Immature natural killer cell (primary cell): ENCODE data around the gene TNF. TPM values are rescaled to one million over a fixed set of nuclear protein-coding genes. Genes with fewer than 3 reads are reported as not detected.
A peak's percentile ranks its signal among the peaks of the same experiment; 100 is the strongest.

Source experiments
- DNase-seq, 3 donors: peaks; one replicate each; pipeline ENCODE4 v3.0.0; 2022; ENCODE audit warnings: mixed read lengths in 1 of 3
- H3K27ac Mint-ChIP-seq, 6 donors: one replicate each; pipeline ENCODE4 v1.8.0; 2020; ENCODE audit warnings: mixed read lengths in 6 of 6, mild to moderate bottlenecking in 5 of 6, inconsistent platforms in 4 of 6, moderate library complexity in 3 of 6
- H3K27me3 Mint-ChIP-seq, 3 donors: one replicate each; pipeline ENCODE4 v1.8.0; 2020 to 2021; ENCODE audit warnings: low read depth in 3 of 3, mild to moderate bottlenecking in 3 of 3, mixed read lengths in 3 of 3, moderate library complexity in 3 of 3, inconsistent platforms in 1 of 3
- H3K36me3 Mint-ChIP-seq, 3 donors: one replicate each; pipeline ENCODE4 v1.8.0; 2020; ENCODE audit warnings: mixed read lengths in 3 of 3, inconsistent platforms in 2 of 3, mild to moderate bottlenecking in 2 of 3
- H3K4me1 Mint-ChIP-seq, 2 donors: one replicate each; pipeline ENCODE4 v1.8.0; 2020; ENCODE audit warnings: inconsistent platforms in 2 of 2, mild to moderate bottlenecking in 2 of 2, mixed read lengths in 2 of 2, moderate library complexity in 1 of 2
- H3K4me3 Mint-ChIP-seq, 5 donors: one replicate each; pipeline ENCODE4 v1.8.0; 2020; ENCODE audit warnings: mild to moderate bottlenecking in 5 of 5, mixed read lengths in 5 of 5, inconsistent platforms in 3 of 5, moderate library complexity in 3 of 5
- H3K9me3 Mint-ChIP-seq, 6 donors: one replicate each; pipeline ENCODE4 v1.8.0; 2020; ENCODE audit warnings: mild to moderate bottlenecking in 6 of 6, mixed read lengths in 6 of 6, inconsistent platforms in 4 of 6, moderate library complexity in 3 of 6
- polyA plus RNA-seq, 3 donors: library from polyadenylated mRNA; unstranded; fragments of 300-500 nt; fragmentation: Illumina TruSeq; gene quantifications; one replicate each; pipeline ENCODE4 v1.2.3, GENCODE V29; 2021

The TNF gene
- polyA plus RNA-seq, 3 donors from 2014 or later = 2.1 to 5.9 (median 5.6) TPM

- peaks cover 24 to 75% (median 49%) of the 10 kb centered on the region in 3 donors for H3K36me3 Mint-ChIP-seq
- no peak overlapping the region for H3K4me3 Mint-ChIP-seq
- H3K27me3 Mint-ChIP-seq = peaks cover 0 to 10% (median 0%) of the 10 kb centered on the region in 3 donors
- H3K9me3 Mint-ChIP-seq = no peaks in the 10 kb centered on the region
- H3K4me1 Mint-ChIP-seq = peaks cover 24 to 51% of the 10 kb centered on the region in 2 donors
- peak overlapping the region in 1 of 6 donors; percentile 5 for H3K27ac Mint-ChIP-seq
- DNase-seq = no peak
These were observed 40.8 kb upstream of the TNF start for GRCh38 chr6:31534521-31535040.

- Mint-ChIP-seq H3K27ac (peak overlapping the region in 4 of 6 donors; percentile 7 to 53 (median 46)), H3K4me1 (peaks cover 36 to 60% of the 10 kb centered on the region in 2 donors), H3K9me3 (no peaks in the 10 kb centered on the region), H3K4me3 (no peak overlapping the region), H3K36me3 (peaks cover 24 to 71% (median 47%) of the 10 kb centered on the region in 3 donors), H3K27me3 (peaks cover 1 to 14% (median 2%) of the 10 kb centered on the region in 3 donors)
- DNase-seq = no peak
These were observed 39.6 kb upstream of the TNF start for GRCh38 chr6:31535538-31536324.

DNA sequence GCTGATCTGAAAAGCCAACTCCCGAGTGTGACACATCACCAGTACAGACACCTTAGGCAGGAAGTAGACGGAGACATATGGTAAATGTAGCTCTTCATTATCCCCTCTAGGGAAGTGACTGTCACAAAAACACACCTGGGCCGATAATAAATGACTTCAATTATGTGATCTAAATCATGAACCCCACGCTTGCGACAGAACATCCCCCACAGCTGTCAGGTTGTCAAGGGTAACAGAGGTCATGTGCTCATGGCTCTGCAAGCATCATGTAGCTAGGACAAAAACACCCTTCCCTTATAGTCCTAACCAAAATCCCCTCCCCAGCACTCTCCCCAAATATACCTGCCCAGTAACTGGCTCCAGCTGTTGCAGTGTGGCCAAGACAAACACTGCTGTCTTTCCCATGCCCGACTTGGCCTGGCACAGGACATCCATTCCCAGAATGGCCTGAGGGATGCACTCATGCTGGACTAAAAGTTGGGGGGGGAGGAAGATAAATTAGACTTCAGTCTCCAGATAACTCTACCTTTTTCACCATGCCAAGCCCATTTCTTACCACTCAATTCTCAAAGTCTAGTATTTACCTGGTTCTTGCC lies 36.5 kb upstream of the TNF start:
- Mint-ChIP-seq H3K4me1 (peaks cover 57 to 60% of the 10 kb centered on the region in 2 donors), H3K27me3 (peaks cover 12 to 27% (median 15%) of the 10 kb centered on the region in 3 donors), H3K27ac (peak overlapping the region; percentile 92 to 98 (median 94)), H3K4me3 (peak overlapping the region; percentile 98 to 99 (median 98)), H3K36me3 (peaks cover 15 to 48% (median 41%) of the 10 kb centered on the region in 3 donors), H3K9me3 (no peaks in the 10 kb centered on the region)
- no peak for DNase-seq

- Mint-ChIP-seq H3K27ac (peak overlapping the region; percentile 93 to 98 (median 95)), H3K4me1 (peaks cover 56 to 57% of the 10 kb centered on the region in 2 donors), H3K36me3 (peaks cover 15 to 34% (median 32%) of the 10 kb centered on the region in 3 donors), H3K27me3 (peaks cover 12 to 19% (median 15%) of the 10 kb centered on the region in 3 donors), H3K9me3 (no peaks in the 10 kb centered on the region), H3K4me3 (peak overlapping the region; percentile 98 to 99 (median 98))
- no peak for DNase-seq
These were observed 34.7 kb upstream of the TNF start for GRCh38 chr6:31540640-31541039.

- H3K27me3 Mint-ChIP-seq = peaks cover 12 to 19% (median 15%) of the 10 kb centered on the region in 3 donors
- peak; percentile 75 to 83 (median 76) for DNase-seq
- peak overlapping the region; percentile 93 to 98 (median 95) for H3K27ac Mint-ChIP-seq
- H3K4me3 Mint-ChIP-seq = peak overlapping the region; percentile 98 to 99 (median 98)
- H3K4me1 Mint-ChIP-seq = peaks cover 51 to 54% of the 10 kb centered on the region in 2 donors
- no peaks in the 10 kb centered on the region for H3K9me3 Mint-ChIP-seq
- peaks cover 15 to 29% (median 27%) of the 10 kb centered on the region in 3 donors for H3K36me3 Mint-ChIP-seq
These were observed 34.2 kb upstream of the TNF start for GRCh38 chr6:31541059-31541657.

GRCh38 chr6:31541658-31542521 lies 33.5 kb upstream of the TNF start, which contains the start of gene DDX39B:
TSS of gene DDX39B (minus strand) at chr6:31542003. CDS start at chr6:31540532, 1,471 bp downstream.
- H3K27ac Mint-ChIP-seq = peak within 1 kb of the TSS; percentile 93 to 98 (median 95)
- H3K27me3 Mint-ChIP-seq = peaks cover 12 to 21% (median 15%) of the 10 kb centered on the region in 3 donors
- peaks cover 52 to 57% of the 10 kb centered on the region in 2 donors for H3K4me1 Mint-ChIP-seq
- peak within 1 kb of the TSS; percentile 98 to 99 (median 98) for H3K4me3 Mint-ChIP-seq
- H3K9me3 Mint-ChIP-seq = no peaks in the 10 kb centered on the region
- H3K36me3 Mint-ChIP-seq = peaks cover 11 to 23% (median 21%) of the 10 kb centered on the region in 3 donors
- peak; percentile 92 to 95 (median 95) for DNase-seq

- peak overlapping the region in 2 of 5 donors; percentile 0 to 99 for H3K4me3 Mint-ChIP-seq
- H3K36me3 Mint-ChIP-seq = peaks cover 11 to 16% (median 15%) of the 10 kb centered on the region in 3 donors
- H3K27me3 Mint-ChIP-seq = peaks cover 12 to 22% (median 15%) of the 10 kb centered on the region in 3 donors
- H3K9me3 Mint-ChIP-seq = no peaks in the 10 kb centered on the region
- peak overlapping the region in 2 of 6 donors; percentile 94 to 96 for H3K27ac Mint-ChIP-seq
- no peak for DNase-seq
- peaks cover 64 to 66% of the 10 kb centered on the region in 2 donors for H3K4me1 Mint-ChIP-seq
These were observed 31.7 kb upstream of the TNF start for GRCh38 chr6:31543639-31544038.

GRCh38 chr6:31544676-31545075 lies 30.7 kb upstream of the TNF start:
- DNase-seq = no peak
- H3K4me3 Mint-ChIP-seq = peak overlapping the region in 1 of 5 donors; percentile 22
- H3K9me3 Mint-ChIP-seq = no peaks in the 10 kb centered on the region
- peak overlapping the region in 1 of 6 donors; percentile 5 for H3K27ac Mint-ChIP-seq
- peaks cover 12 to 22% (median 15%) of the 10 kb centered on the region in 3 donors for H3K27me3 Mint-ChIP-seq
- peaks cover 7% of the 10 kb centered on the region in 3 donors for H3K36me3 Mint-ChIP-seq
- peaks cover 57 to 59% of the 10 kb centered on the region in 2 donors for H3K4me1 Mint-ChIP-seq

GRCh38 chr6:31545291-31545690 lies 30.1 kb upstream of the TNF start:
- H3K27me3 Mint-ChIP-seq = peaks cover 12 to 19% (median 15%) of the 10 kb centered on the region in 3 donors
- no peaks in the 10 kb centered on the region for H3K9me3 Mint-ChIP-seq
- H3K27ac Mint-ChIP-seq = no peak overlapping the region
- H3K4me1 Mint-ChIP-seq = peaks cover 51 to 53% of the 10 kb centered on the region in 2 donors
- no peak for DNase-seq
- H3K4me3 Mint-ChIP-seq = peak overlapping the region in 1 of 5 donors; percentile 22
- peaks cover 2% of the 10 kb centered on the region in 3 donors for H3K36me3 Mint-ChIP-seq

- no peaks in the 10 kb centered on the region for H3K9me3 Mint-ChIP-seq
- peak within 1 kb of the TSS; percentile 88 to 99 (median 95) for H3K27ac Mint-ChIP-seq
- H3K36me3 Mint-ChIP-seq = peaks cover 0 to 4% (median 0%) of the 10 kb centered on the region in 3 donors
- peak; percentile 72 to 74 (median 73) for DNase-seq
- peak within 1 kb of the TSS; percentile 89 to 93 (median 91) for H3K4me3 Mint-ChIP-seq
- H3K27me3 Mint-ChIP-seq = peaks cover 8 to 13% (median 9%) of the 10 kb centered on the region in 3 donors
- H3K4me1 Mint-ChIP-seq = peaks cover 45 to 46% of the 10 kb centered on the region in 2 donors
These were observed 28.9 kb upstream of the TNF start, which contains the start of gene ATP6V1G2 for GRCh38 chr6:31546339-31546957. TSS of gene ATP6V1G2 (minus strand) at chr6:31546608. CDS start at chr6:31546559, 49 bp downstream.

DNA sequence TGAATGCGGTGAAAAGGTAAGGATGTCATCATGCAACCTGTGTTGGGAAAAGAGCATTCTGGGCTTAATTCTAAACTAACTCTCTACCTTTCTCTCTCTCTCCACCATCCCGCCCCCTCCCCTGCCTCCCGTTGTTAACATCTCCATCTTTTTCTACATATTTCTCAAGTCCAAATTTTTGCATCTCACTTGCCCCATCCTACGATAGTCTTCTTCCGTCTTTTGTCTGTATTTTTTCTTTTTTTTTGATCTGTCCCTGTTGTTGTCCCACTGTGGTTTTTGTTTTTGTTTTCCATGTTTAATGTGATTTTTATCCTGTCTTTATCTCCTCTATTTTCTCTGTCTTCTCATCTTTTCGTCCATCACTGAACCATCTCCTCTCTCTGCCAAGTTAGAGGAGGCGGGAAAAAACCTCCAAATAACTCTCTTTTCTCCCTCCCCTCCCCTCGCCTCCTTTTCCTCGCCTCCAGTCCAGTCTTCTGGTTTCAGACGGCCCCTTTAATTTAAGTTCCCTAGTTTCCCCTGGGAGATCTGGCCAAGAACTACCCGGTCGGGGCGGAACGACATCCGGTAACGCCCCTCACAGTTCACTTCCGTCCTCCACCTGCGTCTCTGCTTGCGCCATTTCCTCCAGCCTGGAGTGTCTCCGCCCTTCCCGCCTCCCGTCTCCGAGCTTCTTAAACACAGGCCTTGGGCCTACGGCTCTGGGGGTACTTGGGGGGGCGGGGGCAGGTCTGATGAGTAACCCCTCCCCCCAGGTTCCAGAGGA lies 28.2 kb upstream of the TNF start, which contains the start of gene NFKBIL1:
NFKBIL1 (plus strand) TSS at position 651 of the 769 bp plus-strand sequence; CDS start at position 738, 87 bp downstream.
- Mint-ChIP-seq H3K9me3 (no peaks in the 10 kb centered on the region), H3K36me3 (peaks cover 0 to 5% (median 0%) of the 10 kb centered on the region in 3 donors), H3K27me3 (peaks cover under 1 to 6% (median 5%) of the 10 kb centered on the region in 3 donors), H3K4me3 (peak within 1 kb of the TSS; percentile 89 to 93 (median 91)), H3K4me1 (peaks cover 40 to 42% of the 10 kb centered on the region in 2 donors), H3K27ac (peak within 1 kb of the TSS; percentile 88 to 99 (median 95))
- DNase-seq = peak; percentile 84 to 88 (median 87)
